HG03571 (cell line): ENCODE results near the gene PGAP6.
"Not testable (repeated sequence)": the region's sequence is repeated elsewhere in the genome, so short reads cannot be mapped to it uniquely, and the experiment has no call there.

Experiments used
- ATAC-seq: cut with Tn5 transposase; IDR thresholded peaks from one replicate; pipeline ENCODE4 v1.9.1; 2021; ENCODE audit not compliant: unreplicated experiment

PGAP6 gene

DNA sequence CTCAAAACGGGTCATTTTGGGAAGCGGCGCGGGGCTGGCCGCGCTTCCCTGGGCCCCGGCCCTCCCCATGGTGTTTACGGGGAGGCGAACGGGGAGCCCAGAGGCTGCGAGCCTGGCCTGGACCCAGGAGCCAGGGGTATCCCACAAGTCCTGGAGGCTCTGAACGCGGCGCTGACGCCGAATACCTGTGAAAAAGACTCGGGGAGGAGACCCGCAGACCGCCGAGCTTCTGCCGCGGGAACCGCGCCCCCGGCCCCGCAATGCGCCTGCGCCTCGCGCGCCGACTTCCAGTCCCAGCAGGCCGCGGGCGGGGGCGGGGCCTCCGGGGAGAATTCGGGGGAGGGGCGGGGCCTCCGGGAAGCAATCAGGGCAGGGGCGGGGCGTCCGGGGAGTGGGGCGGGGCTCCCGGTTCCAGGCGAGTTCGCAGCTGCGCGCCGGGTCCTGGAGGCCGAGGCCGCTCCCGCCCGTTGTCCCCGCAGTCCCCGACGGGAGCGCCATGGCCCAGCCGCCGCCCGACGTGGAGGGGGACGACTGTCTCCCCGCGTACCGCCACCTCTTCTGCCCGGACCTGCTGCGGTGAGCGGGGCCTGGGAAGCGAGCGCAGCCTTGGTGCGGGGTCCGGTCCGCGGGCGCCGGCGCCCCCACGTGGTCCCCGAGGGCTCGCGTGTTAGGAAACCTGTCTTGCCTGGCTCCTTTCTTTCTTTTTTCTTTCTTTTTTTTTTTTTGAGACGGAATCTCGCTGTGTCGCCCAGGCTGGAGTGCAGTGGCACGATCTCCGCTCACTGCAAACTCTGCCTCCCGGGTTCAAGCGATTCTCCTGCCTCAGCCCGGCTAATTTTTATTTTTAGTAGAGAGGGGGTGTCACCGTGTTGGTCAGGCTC lies 19.9 kb upstream of the PGAP6 start, which contains the start of gene DECR2:
TSS of gene DECR2 (plus strand) at position 418 of the 881 bp plus-strand sequence. CDS start at position 497, 79 bp downstream.
- ATAC-seq: peak; percentile 42

DNA sequence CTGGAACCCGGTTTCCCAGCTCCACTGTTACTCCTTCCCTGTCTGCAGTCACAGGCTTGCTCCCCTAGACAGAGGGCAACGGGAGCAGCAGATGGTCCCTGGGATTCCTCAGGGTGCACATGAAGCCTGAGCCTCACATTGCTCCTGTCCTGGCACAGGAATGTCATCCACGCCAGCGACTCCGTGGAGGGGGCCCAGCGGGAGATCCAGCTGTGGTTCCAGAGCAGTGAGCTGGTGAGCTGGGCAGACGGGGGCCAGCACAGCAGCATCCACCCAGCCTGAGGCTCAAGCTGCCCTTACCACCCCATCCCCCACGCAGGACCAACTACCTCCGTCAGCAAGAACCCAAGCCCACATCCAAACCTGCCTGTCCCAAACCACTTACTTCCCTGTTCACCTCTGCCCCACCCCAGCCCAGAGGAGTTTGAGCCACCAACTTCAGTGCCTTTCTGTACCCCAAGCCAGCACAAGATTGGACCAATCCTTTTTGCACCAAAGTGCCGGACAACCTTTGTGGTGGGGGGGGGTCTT lies 18.3 kb upstream of the PGAP6 start:
- no peak for ATAC-seq

DNA sequence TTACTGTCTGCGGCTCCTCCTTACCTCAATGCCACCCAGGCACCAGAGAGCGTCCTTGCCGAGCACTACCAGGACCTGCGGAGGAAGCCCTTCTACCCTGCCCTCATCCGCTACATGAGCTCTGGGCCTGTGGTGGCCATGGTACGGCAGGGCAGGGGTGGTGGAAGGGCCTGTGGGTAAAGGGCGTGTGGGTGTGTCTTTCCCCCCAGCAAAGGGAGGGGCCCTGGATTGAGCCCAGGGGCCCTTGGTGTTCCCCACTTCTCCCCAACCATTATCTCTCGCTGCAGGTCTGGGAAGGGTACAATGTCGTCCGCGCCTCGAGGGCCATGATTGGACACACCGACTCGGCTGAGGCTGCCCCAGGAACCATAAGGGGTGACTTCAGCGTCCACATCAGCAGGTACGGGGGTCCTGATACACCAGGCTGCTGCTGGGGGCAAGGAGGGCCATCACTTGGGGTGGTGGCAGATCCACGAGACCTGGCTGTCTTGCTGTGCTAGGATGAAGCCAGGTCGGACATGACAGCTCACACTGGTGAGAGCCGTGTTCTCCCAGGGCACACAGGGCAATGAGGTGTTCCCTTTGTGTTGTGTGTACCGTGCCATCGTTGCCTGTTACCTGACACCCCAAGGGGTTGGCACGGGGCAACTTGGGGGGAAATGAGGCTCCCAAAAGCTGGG lies 17.7 kb upstream of the PGAP6 start:
- no peak for ATAC-seq

DNA sequence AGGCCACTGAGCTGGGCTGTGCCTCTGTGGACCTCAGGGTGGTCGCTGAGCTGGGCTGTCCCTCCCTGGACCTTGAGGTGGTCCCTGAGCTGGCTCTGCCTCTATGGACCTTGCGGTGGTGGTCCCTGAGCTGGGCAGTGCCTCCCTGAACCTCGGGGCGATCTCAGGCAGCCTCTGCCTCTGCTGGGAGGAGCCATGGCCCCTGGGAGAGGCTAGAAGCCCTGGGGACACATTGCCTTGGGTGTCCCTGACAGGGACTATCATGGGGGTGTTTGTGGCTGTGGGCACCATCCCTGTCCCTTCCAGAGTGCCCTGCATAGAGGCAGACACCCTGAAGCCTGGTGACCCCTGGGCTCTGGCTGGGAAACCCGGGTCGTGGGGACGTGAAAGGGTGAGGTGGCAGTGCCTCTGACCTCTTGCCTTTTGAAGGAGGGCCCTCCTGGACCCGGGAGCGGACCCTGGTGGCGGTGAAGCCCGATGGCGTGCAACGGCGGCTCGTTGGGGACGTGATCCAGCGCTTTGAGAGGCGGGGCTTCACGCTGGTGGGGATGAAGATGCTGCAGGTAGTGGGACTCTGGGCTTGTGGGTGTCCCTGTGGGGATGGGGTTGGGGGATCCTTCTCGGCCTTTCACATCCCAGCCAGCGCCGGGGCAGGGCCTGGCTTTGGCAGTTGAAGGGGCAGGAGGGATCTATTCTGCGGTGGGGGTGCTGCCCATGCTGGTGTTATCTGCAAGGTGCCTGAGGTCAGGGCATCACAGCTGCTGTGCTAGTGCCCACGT lies 17.0 kb upstream of the PGAP6 start:
- ATAC-seq: no peak

DNA sequence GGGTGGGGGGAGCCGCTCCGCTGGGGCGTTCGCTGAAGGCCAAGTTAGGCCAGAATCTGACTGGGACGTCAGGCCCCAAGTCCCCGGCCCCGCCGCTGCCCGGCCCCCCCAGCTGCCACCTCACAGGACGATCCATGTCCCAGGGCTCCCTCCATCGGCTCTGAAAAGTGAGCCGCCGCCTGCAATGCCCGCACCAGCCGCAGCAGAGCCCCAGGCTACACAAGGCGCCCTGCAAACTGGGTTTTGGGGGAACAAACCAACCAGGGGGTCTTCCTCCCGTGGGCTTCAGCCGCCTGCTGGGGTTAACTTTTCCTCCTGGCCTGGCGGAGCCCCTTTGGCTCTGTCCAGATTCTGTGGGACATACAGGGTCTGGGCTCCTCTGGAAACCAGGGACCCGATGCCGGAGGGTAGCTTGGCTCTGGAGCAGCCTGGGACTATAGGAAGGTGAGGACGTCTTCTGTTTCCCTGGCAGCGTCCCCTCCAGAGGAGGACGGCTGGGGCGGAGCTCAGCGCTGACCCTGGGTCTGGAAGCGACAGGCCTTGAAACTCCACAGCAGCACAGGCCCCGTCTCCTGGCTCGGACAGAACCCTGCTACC lies 16.1 kb upstream of the PGAP6 start:
- ATAC-seq: no peak

DNA sequence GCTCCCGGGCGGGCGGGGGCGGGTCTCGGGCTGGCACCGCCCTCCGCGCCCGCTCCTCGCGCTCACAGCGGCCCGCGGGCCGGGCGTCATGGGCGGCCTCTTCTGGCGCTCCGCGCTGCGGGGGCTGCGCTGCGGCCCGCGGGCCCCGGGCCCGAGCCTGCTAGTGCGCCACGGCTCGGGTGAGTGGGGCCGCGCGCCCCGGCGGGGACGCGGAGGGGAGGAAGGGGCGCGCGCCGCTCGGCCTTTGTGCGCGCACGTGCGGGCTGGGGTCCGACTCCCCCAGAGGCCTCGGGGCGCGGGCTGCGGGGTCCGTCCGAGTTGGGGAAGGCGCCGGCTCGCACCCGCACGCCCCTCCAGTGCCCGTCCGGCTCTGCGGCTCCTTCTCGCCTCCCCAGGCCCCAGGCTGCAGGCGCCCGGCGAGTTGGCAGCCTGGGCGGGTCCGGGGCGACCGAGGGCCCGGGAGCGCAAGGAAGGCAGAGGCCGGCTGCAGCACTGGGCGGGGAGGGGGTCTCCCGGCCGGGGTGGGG lies 15.4 kb upstream of the PGAP6 start, which contains the start of gene NME4:
TSS of gene NME4 (plus strand) at position 65 of the 527 bp plus-strand sequence. CDS start at position 89, 24 bp downstream.
- ATAC-seq: no peak

DNA sequence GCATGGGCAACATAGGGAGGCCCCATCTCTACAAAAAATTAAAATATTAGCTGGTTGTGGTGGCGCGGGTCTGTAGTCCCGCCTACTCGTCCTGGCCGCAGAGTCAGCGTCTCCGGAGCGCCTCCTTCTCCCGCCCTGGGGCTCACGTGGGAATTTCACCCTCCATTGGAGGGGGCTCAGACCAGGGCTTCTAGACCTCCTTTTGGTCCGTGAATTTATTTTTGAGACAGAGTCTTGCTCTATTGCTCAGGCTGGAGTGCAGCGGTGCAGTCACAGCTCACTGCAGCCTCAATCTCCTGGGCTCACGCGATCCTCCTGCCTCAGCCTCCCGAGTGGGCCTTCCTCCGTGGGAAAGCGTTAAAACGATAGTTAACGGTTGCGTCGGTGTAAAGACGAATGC lies 14.8 kb upstream of the PGAP6 start:
- ATAC-seq: no peak

DNA sequence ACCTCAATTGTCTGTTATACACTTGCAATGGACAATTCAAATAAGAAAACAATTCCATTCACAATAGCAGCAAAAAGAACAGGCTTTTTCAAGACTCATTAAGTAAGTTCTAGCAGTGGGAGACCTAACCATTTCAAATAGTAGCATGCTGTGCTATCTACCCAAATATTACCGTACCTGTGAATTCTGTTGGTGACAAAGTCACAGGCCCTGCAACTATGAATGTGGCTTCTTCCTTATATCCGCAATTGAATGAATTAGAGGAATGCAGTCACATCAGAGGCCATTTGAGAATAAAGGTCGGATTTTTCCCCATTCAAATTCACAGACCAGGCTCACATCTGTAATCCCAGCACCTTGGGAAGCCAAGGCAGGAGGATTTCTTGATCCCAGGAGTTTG lies 14.4 kb upstream of the PGAP6 start:
- no peak for ATAC-seq

DNA sequence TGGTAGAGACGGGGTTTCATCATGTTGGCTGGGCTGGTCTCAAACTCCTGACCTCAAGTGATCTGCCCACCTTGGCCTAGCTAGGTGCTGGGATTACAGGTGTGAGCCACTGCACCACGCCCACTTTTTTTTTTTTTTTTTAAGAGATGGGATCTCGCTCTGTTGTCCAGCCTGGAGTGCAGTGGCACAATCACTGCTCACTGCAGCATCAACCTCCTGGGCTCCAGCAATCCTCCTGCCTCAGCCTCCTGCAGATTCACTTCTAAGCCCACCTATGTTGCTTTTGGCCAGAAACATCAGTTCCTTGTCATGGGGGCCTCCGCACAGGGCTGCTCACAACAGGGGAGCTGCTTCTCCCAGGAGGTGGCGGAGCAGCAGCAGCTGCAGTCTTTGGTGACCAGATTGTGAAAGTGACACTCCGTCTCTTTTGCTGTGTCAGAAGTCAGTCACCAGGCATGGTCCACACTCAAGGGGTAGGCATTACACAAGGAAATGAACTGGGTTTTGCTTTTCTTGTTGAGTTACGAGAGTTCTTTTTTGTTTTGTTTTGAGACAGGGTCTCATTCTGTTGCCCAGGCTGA lies 10.8 kb upstream of the PGAP6 start:
- no peak for ATAC-seq

DNA sequence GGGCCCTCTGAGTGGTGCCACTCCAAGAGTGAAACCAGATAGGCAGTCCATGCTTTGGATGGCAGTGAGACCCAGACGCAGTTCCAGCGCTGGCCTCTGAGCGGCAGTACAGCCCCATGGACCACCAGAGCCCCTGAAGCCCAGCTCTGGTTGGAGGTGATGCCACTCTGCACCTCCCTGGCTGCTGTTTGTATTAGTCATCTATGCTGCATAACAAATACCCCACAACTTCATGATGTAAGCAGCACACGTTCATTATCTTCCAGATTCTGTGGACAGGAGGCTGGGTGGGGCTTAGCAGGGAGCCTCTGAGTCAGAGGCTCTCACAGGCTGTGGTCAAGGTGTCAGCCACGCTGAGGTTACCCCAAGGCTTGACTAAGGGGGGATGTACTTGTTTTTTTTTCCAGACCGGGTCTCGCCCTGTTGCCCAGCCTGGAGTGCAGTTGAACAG lies 10.1 kb upstream of the PGAP6 start:
- ATAC-seq: no peak

DNA sequence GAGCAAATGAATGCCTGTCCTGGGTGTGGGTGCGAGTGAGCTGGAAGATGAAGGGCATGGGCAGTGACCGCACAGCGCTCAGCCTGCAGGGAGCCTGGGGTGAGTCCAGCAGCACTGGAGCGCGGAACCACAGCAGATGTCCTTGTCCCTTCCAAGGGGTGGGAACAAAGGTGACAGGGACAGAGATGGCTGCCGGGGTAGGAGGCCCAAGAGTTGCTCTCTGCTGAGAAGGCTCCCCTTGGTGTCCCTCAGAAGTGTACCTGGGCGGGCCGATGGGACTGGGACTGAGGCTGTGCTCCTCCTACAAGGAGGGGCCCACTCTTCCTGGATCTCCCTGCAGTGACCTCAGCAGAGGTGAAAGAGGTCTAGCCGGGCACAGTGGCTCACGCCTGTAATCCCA lies 7.6 kb upstream of the PGAP6 start:
- no peak for ATAC-seq

DNA sequence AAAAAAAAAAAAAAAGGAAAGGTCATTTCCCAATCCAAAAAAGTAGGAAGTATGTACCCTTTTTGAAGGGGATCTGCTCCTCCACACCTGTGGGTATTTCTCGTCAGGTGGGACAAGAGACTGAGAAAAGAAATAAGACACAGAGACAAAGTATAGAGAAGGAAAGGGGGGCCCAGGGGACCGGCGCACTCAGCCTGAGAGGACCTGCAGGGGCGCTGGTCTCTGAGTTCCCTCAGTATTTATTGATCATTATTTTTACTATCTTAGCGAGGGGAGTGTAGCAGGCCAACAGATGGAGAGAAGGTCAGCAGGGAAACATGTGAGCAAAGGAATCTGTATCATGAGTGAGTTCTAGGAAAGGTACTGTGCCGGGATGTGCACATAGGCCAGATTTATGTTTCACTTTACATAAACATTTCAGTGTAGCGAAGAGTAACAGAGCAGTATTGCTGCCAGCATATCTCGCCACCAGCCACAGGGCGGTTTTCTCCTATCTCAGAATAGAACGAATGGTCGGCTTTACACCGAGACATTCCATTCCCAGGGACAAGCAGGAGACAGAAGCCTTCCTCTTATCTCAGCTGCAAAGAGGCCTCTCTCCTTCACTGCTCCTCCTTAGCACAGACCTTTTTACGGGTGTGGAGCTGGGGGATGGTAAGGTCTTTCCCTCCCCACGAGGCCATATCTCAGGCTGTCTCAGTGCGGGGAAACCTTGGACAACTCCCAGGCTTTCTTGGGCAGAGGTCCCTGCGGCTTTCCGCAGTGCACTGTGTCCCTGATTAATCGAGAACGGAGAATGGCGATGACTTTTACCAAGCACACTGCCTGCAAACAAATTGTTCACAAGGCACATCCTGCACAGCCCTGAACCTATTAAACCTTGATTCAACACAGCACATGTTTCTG lies 6.2 kb upstream of the PGAP6 start:
- not testable (repeated sequence) for ATAC-seq

DNA sequence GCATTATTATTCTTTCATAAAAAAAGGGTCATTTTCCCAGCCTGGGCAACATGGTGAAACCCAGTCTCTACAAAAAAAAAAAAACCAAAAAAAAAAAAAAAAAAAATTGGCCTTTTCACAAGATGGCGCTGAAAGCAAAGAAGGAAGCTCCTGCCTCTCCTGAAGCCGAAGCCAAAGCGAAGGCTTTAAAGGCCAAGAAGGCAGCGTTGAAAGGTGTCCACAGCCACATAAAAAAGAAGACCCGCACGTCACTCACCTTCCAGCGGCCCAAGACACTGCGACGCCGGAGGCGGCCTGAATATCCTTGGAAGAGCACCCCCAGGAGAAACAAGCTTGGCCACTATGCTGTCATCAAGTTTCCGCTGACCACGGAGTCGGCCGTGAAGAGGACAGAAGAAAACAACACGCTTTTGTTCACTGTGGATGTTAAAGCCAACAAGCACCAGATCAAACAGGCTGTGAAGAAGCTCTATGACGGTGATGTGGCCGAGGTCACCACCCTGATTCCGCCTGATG lies 4.9 kb upstream of the PGAP6 start:
- ATAC-seq: no peak

DNA sequence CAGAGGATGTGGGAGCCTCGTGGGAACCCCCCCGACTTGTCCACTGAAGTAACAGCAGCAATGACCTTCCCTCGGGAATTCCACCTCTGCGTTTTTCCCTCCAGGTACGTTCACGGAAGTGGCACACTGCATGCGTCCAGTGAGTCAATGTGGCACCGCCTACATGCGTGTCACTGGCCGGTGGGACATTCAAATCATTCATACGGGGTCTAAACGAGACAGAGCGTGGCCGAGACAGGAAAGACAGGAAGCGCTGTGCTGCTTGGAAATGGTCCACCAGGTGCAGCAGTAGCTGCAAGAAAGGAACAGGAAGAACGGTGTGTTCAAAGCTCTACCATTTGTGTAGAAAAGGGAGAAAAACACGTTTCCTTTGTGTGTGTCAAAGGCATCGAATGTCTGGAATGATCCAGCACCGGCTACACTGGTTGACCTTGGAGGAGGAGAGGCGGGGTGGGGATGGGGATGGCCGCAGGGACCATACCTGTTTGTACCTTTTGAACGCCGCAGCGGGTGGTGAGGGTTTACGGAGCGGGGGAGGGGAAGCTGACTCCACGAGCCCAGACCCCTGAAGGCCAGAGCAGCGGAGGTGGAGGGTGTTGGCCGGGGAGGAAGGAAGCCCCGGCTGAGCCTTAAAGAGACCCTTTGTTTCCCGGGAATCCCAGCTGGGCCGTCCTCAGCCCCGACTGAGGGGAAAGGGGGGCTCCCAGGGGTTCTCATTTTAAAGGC lies 1.7 kb upstream of the PGAP6 start:
- ATAC-seq: no peak

DNA sequence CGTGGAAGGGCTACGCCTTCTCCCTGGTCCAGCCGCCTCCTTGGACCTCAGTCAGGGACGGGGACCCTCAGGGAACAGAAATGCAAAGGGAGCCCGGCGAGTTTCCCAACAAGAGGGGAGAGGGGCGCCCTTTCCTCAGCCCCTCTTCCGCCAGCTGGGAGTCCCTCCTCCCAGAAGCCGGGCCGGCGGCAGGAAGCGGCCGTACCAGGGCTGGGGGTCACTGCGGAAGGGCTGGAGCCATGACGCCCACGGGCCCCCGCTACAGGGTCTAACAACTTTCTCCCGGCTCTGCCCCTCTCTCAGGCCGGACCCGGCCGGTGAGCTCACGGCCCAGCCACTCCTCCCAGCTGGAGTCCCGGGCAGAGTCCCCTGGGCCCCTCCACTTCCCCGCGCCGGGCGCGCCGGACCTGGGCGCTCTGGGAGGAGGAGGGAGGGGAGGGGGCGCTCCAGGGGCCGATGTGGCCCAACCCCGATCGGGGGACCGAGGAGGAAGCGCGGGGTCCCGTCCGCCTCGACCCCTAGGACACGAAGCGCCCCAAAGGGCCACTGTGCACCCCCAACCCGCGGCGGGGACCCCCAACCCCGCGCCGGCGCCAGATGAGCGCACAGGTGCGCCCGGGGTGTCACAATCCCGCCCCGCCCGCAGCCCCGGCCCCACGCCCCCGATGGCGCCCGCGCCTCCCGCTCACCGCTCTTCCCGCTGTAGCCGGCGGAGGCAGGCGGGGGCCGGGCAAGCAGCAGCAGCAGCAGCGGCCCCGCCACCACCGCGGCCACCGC lies 578 bp downstream of the PGAP6 start:
- peak; percentile 29 for ATAC-seq

DNA sequence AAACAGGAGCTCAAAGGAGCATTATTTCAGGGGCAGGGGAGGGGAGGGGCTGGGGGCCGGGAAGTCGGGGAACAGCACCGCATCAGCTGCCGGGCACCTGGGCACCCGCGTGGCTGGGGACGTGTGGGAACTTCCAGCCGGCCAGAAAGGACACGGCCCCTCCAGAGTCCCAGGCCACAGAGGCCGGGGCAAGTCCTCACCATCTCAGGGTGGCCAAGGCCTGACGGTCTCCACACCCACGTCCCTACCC lies 1.1 kb downstream of the PGAP6 start:
- ATAC-seq: no peak

DNA sequence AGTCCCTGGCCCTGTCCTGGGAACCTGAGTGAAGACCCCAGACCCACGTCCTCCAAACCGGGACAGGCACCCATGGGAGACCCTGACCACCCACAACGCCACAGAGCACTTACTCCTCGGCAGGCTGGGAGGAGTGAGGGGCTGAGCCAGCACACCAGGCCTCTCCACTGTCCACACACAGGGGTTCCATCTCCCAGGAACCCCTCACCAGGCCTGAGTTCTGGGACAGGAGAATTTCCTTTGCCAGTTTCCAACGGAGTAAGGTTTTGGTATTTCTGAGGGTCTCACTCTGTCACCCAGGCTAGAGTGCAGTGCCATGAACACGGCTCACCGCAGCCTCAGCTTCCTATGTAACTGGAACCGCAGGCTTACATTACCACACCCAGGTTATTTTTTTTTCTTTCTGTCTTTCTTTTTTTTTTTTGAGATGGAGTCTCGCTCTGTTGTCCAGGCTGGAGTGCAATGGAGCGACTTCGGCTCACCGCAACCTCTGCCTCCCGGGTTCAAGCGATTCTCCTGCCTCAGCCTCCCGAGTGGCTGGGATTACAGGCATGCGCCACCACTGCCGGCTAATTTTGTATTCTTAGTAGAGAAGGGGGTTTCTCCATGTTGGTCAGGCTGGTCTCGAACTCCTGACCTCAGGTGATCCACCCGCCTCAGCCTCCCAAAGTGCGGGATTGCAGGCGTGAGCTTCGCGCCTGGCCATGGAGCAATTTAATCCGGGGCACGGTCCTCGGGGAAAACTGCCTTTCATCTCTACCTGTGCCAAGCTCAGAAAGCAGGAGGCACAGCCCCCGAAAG lies 1.6 kb downstream of the PGAP6 start:
- ATAC-seq: no peak
